ENCODE results near the gene NUP205.

- TF ChIP-seq CTCF (IDR thresholded peaks at IDR 0.05) = no peak
- no peak for TF ChIP-seq POLR2A (IDR thresholded peaks at IDR 0.05)
These were observed 124.5 kb downstream of the NUP205 start for GRCh38 chr7:135682191-135682590.

Measured in right lobe of liver (tissue), 4 donors.